IPS DF 4.7 (cell line): ENCODE results near the gene LYSMD1.
"Not testable (repeated sequence)": the region's sequence is repeated elsewhere in the genome, so short reads cannot be mapped to it uniquely, and the experiment has no call there.

Source experiments
- DNase-seq: peaks from one replicate; pipeline ENCODE4 v3.0.0-alpha.2; 2013; ENCODE audit warnings: low spot score; ENCODE audit errors: extremely low read depth

The LYSMD1 gene

GRCh38 chr1:151165738-151166504 lies at the start of gene LYSMD1, which contains the start of gene SCNM1:
Gene LYSMD1, minus strand, starts transcription at chr1:151165902. Its CDS starts 644 bp downstream, at chr1:151165258.
Gene SCNM1, plus strand, starts transcription at chr1:151166144. Its CDS starts 9 bp downstream, at chr1:151166153.
- peak; percentile 95 for DNase-seq

- no peak for DNase-seq
These were observed 47.9 kb upstream of the LYSMD1 start for GRCh38 chr1:151213560-151213959.

GRCh38 chr1:151211972-151212705 lies 46.4 kb upstream of the LYSMD1 start:
- no peak for DNase-seq

GRCh38 chr1:151210830-151211229 lies 45.1 kb upstream of the LYSMD1 start:
- DNase-seq, result no peak

- not testable (repeated sequence) for DNase-seq
These were observed 39.8 kb upstream of the LYSMD1 start for GRCh38 chr1:151205381-151205965.

- DNase-seq, result no peak
These were observed 34.3 kb upstream of the LYSMD1 start for GRCh38 chr1:151199873-151200581.

GRCh38 chr1:151198254-151199127 lies 32.8 kb upstream of the LYSMD1 start, which contains the start of gene PIP5K1A:
Gene PIP5K1A, plus strand, starts transcription at chr1:151198552. Its CDS starts 445 bp downstream, at chr1:151198997.
- peak; percentile 86 for DNase-seq

- no peak for DNase-seq
These were observed 32.2 kb upstream of the LYSMD1 start for GRCh38 chr1:151197863-151198253.

- no peak for DNase-seq
These were observed 30.6 kb upstream of the LYSMD1 start for GRCh38 chr1:151196292-151196800.

GRCh38 chr1:151194894-151195594 lies 29.3 kb upstream of the LYSMD1 start:
- DNase-seq, result not testable (repeated sequence)

- no peak for DNase-seq
These were observed 28.2 kb upstream of the LYSMD1 start for GRCh38 chr1:151193856-151194255.

GRCh38 chr1:151193304-151193703 lies 27.6 kb upstream of the LYSMD1 start:
- no peak for DNase-seq

- no peak for DNase-seq
These were observed 26.3 kb upstream of the LYSMD1 start for GRCh38 chr1:151192047-151192446.

- DNase-seq, result no peak
These were observed 24.1 kb upstream of the LYSMD1 start, which contains the start of gene VPS72 for GRCh38 chr1:151189637-151190445. Gene VPS72, minus strand, starts transcription at chr1:151190197. Its CDS starts 76 bp downstream, at chr1:151190121.

- DNase-seq, result not testable (repeated sequence)
These were observed 23.0 kb upstream of the LYSMD1 start for GRCh38 chr1:151188667-151189066.

GRCh38 chr1:151187205-151187604 lies 21.5 kb upstream of the LYSMD1 start:
- no peak for DNase-seq

- DNase-seq, result no peak
These were observed 18.5 kb upstream of the LYSMD1 start for GRCh38 chr1:151184211-151184610.

GRCh38 chr1:151176514-151177045 lies 10.9 kb upstream of the LYSMD1 start:
- DNase-seq, result no peak
